HepG2 (cell line): ENCODE results near the gene JTB. TPM values are rescaled to one million over a fixed set of nuclear protein-coding genes. Genes with fewer than 3 reads are reported as not detected.

Source experiments
- ATAC-seq: fragments of 200-7000 bp; cut with Tn5 transposase; 3 replicates; pipeline ENCODE4 v1.9.1; 2020; ENCODE audit warnings: mild to moderate bottlenecking, moderate library complexity
- BruUV-seq: library from RNA; stranded (reverse); fragments of 400-500 nt; replicated peaks from 2 replicates; lab custom pipeline; 2021; lab: Mats Ljungman, UMichigan
- CTCF ChIA-PET: fragments of 300-600 bp; formaldehyde crosslinking; extraction: SDS; loops from one replicate; lab custom pipeline; 2021; ENCODE audit warnings: low total read pairs, inconsistent platforms, low intra/inter-chr PET ratio; lab: Yijun Ruan, JAX
- POLR2A ChIA-PET: fragments of 350-600 bp; sonication (Branson Sonifier 250); formaldehyde crosslinking; loops from one replicate; lab custom pipeline; 2020; ENCODE audit warnings: antibody characterized with exemption, inconsistent platforms; lab: Yijun Ruan, JAX
- DNase-seq: peaks from one replicate; pipeline ENCODE4 v3.0.0-alpha.2; 2015; ENCODE audit warnings: low spot score
- FAIRE-seq: peaks from 3 replicates; lab custom pipeline; 2011; peaks lifted over from hg19 to GRCh38; lab: Jason Lieb, UNC
- H2AFZ ChIP-seq: one replicate; pipeline ENCODE4 v1.6.1; 2011; ENCODE audit warnings: low read length, inconsistent platforms
- H3K27ac ChIP-seq: fragments of 300-600 bp; 3 replicates; pipeline ENCODE4 v1.8.0; 2011; ENCODE audit warnings: mixed run types, mild to moderate bottlenecking, mixed read lengths, low read length, inconsistent platforms; ENCODE audit not compliant: insufficient read depth; ENCODE audit errors: extremely low read length
- H3K27me3 ChIP-seq, 2 experiments: fragments of 200-600 bp in 1 of 2; 2 replicates in 1 of 2; 3 replicates in 1 of 2; pipeline versions ENCODE4 v1.6.0 to v1.8.0; 2011; ENCODE audit warnings: low read length in 2 of 2, mild to moderate bottlenecking in 2 of 2, moderate library complexity in 2 of 2, inconsistent platforms in 1 of 2; ENCODE audit not compliant: insufficient read depth in 2 of 2, control insufficient read depth in 1 of 2
- H3K36me3 ChIP-seq, 2 experiments: fragments of 200-600 bp in 1 of 2; replicated peaks in 1 of 2; 2 replicates in 1 of 2; 3 replicates in 1 of 2; pipeline versions ENCODE4 v1.5.1 to v1.8.0; 2011; ENCODE audit warnings: low read length in 2 of 2, inconsistent platforms in 1 of 2; ENCODE audit not compliant: insufficient read depth in 2 of 2, control insufficient read depth in 1 of 2
- H3K4me1 ChIP-seq: 2 replicates; pipeline ENCODE4 v1.5.1; 2012; ENCODE audit warnings: low read length, inconsistent platforms; ENCODE audit not compliant: insufficient read depth
- H3K4me2 ChIP-seq: 2 replicates; pipeline ENCODE4 v1.6.0; 2011; ENCODE audit warnings: low read depth, low read length, inconsistent platforms
- H3K4me3 ChIP-seq, 3 experiments: fragments of 200-600 bp in 1 of 3; sonication (generic), shearing (Covaris generic) in 1 of 3; replicated peaks in 1 of 3; 2 replicates each; pipeline ENCODE4 v1.5.1; 2011 to 2016; ENCODE audit warnings: low read length in 3 of 3, inconsistent platforms in 2 of 3, low read depth in 2 of 3, mild to moderate bottlenecking in 2 of 3, control low read depth in 1 of 3, mixed read lengths in 1 of 3; ENCODE audit not compliant: insufficient read depth in 1 of 3
- H3K79me2 ChIP-seq: one replicate; pipeline ENCODE4 v1.6.1; 2011; ENCODE audit warnings: low read length, inconsistent platforms; ENCODE audit not compliant: insufficient read depth
- H3K9ac ChIP-seq: 2 replicates; pipeline ENCODE4 v1.6.0; 2011; ENCODE audit warnings: mild to moderate bottlenecking, low read depth, low read length, inconsistent platforms; ENCODE audit not compliant: insufficient read depth
- H3K9me3 ChIP-seq: 2 replicates; pipeline ENCODE4 v1.5.1; 2012; ENCODE audit warnings: mild to moderate bottlenecking, low read length
- H4K20me1 ChIP-seq: 2 replicates; pipeline ENCODE4 v1.6.0; 2011; ENCODE audit warnings: inconsistent platforms, mild to moderate bottlenecking, low read length, moderate library complexity; ENCODE audit not compliant: insufficient read depth
- CENPBD1 ChIP-seq: sonication (generic); formaldehyde crosslinking; IDR thresholded peaks from 2 replicates; pipeline ENCODE4 v1.8.0; 2022; ENCODE audit warnings: missing genetic modification reagents, low read depth, mild to moderate bottlenecking, borderline replicate concordance
- CHD2 ChIP-seq: IDR thresholded peaks from 2 replicates; pipeline ENCODE4 v1.6.1; 2011; ENCODE audit warnings: low read depth, low read length, improper control_type of control experiment
- GATAD1 ChIP-seq: IDR thresholded peaks from 2 replicates; pipeline ENCODE4 v1.6.1; 2016; ENCODE audit warnings: missing genetic modification reagents, missing compliant biosample characterization
- IKZF1 ChIP-seq: fragments of 450-650 bp; IDR thresholded peaks from 2 replicates; pipeline ENCODE4 v1.7.1; 2016
- MYC ChIP-seq: sonication (generic); formaldehyde crosslinking; IDR thresholded peaks from 2 replicates; pipeline ENCODE4 v1.9.0; 2021; ENCODE audit warnings: missing genetic modification reagents, borderline replicate concordance
- TFDP2 ChIP-seq: sonication (generic); formaldehyde crosslinking; IDR thresholded peaks from 2 replicates; pipeline ENCODE4 v1.4.0; 2020; ENCODE audit warnings: missing genetic modification reagents
- ZBTB26 ChIP-seq: IDR thresholded peaks from 2 replicates; pipeline ENCODE4 v1.6.1; 2016; ENCODE audit warnings: missing compliant biosample characterization, missing genetic modification reagents, borderline replicate concordance
- ZNF570 ChIP-seq: sonication (generic); formaldehyde crosslinking; IDR thresholded peaks from 2 replicates; pipeline ENCODE4 v1.4.0; 2020; ENCODE audit warnings: mild to moderate bottlenecking, missing genetic modification reagents, borderline replicate concordance
- ZNF678 ChIP-seq: sonication (generic); formaldehyde crosslinking; IDR thresholded peaks from 2 replicates; pipeline ENCODE4 v1.4.0; 2020; ENCODE audit warnings: mild to moderate bottlenecking, missing genetic modification reagents
- ZSCAN12 ChIP-seq: sonication (generic); formaldehyde crosslinking; IDR thresholded peaks from 2 replicates; pipeline ENCODE4 v1.9.0; 2021; ENCODE audit warnings: mild to moderate bottlenecking, missing genetic modification reagents
- WGBS: methylation state at CpG from one replicate; pipeline ENCODE4 v1.1.6; 2017; ENCODE audit warnings: low lambda C conversion rate; 5-methylcytosine and 5-hydroxymethylcytosine counted together
- in situ Hi-C: cut with HindIII; loops from 2 replicates; pipeline ENCODE4 v1.10.0; 2017; ENCODE audit warnings: low pct_unique_long_range_greater_than_20kb; ENCODE audit not compliant: extremely low pct_ligation_motif_present
- intact Hi-C: fragments of 100-400 bp; cut with micrococcal nuclease; formaldehyde crosslinking; loops from one replicate; pipeline ENCODE4 v1.10.0; 2022; ENCODE audit not compliant: unreplicated experiment
- polyA plus RNA-seq, 8 experiments: library from polyadenylated mRNA; depleted of rRNA in 3 of 8; stranded (reverse) in 7 of 8; unstranded in 1 of 8; fragments of >200 nt; fragmentation: Illumina TruSeq in 4 of 8; extraction: Trizol in 4 of 8; gene quantifications; 2 replicates each; pipeline versions ENCODE4 v1.2.1 to v1.2.3, GENCODE V29; 2011 to 2016; ENCODE audit warnings: low read depth in 4 of 8, missing spikeins in 1 of 8, mixed read lengths in 1 of 8; ENCODE audit not compliant: insufficient read depth in 1 of 8
- total RNA-seq, 5 experiments: library from RNA; depleted of rRNA; stranded (reverse); fragments of >200 nt; fragmentation: Illumina TruSeq; extraction: Trizol; gene quantifications; 2 replicates each; pipeline ENCODE4 v1.2.3, GENCODE V29; 2016; ENCODE audit warnings: low read depth in 1 of 5
- TF ChIP-seq, protein P1 (sequence below): sonication (generic); formaldehyde crosslinking; IDR thresholded peaks from 2 replicates; pipeline ENCODE4 v1.5.0; 2020; ENCODE audit warnings: missing genetic modification reagents, mild to moderate bottlenecking, borderline replicate concordance
- TF ChIP-seq, protein P2 (sequence below): sonication (generic); formaldehyde crosslinking; IDR thresholded peaks from 2 replicates; pipeline ENCODE4 v1.4.0; 2020; ENCODE audit warnings: low read depth, missing genetic modification reagents
- TF ChIP-seq, protein P3 (sequence below), 2 experiments: sonication (generic) in 1 of 2; formaldehyde crosslinking in 1 of 2; IDR thresholded peaks; 2 replicates each; pipeline versions ENCODE4 v1.5.1 to v1.6.1; 2011 to 2020; ENCODE audit warnings: borderline replicate concordance in 1 of 2, low read depth in 1 of 2, low read length in 1 of 2, mild to moderate bottlenecking in 1 of 2, missing genetic modification reagents in 1 of 2, moderate library complexity in 1 of 2

The JTB gene
- total and polyA plus RNA-seq, 2 of the 13 experiments (the other 11 are each of a cell fraction or from before 2014, with no cell fraction given): 96.7 to 99.2 TPM

DNA sequence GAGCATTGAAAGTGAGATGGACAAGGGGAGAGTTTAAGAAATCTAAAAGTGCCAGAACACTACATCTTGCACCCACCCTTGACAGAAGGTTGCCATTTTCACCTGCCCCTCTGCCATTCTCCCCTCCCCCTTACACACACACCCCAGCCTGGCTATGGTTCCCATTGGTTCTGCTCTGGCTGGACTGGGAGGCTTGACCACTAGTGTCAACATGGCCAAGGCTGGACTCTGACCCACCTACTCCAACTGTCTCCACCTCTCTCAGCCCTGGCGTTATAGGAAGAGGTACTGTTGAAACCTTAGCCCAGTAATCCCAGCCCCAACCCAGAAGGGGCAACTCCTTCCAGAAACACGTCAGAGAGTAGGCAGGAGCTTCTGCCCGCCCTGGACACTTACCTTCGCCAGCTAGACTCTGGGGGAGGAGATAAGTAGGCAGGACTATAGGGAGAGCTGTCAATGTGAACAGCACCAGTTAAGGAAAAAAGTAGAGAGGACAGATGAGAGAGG is 23.6 kb downstream of the JTB start:
- WGBS: 3% methylated on average over 4 of the region's 4 CpGs
- intact Hi-C loops (no loop called here), in situ Hi-C loops (no loop called here)
- BruUV-seq: no TSS peak
- ChIA-PET CTCF (no interaction called here), POLR2A (interaction anchor here (0.6 to 7.0 kb wide), 10 partner anchors 9 to 37 kb away, joined by 3 to 89 read pairs (median 6); partner anchors contain the start of genes CREB3L4, GATAD2B, JTB and RAB13)
- Histone ChIP-seq H3K79me2 (peaks cover 39% of the 10 kb centered on the region), H3K4me1 (peaks cover 48% of the 10 kb centered on the region), H3K36me3 (peaks cover 16 to 40% of the 10 kb centered on the region in 2 experiments), H3K4me3 (peak overlapping the region in 1 of 3 experiments; percentile 17; a peak in 3 of 6 replicates), H3K9me3 (no peaks in the 10 kb centered on the region), H3K9ac (peak overlapping the region; percentile 48; the same call in 1 of the 2 replicates), H2AFZ (no peak overlapping the region), H3K4me2 (peak overlapping the region; percentile 78), H3K27ac (peak overlapping the region; percentile 72), H4K20me1 (peaks cover 7% of the 10 kb centered on the region; the same call in 1 of the 2 replicates), H3K27me3 (peaks cover 0 to 7% of the 10 kb centered on the region in 2 experiments; a peak in 1 of 5 replicates)
- peak; percentile 91 for DNase-seq
- peak; percentile 99 for FAIRE-seq
- peak; percentile 85 for ATAC-seq
- TF ChIP-seq CENPBD1 (CRISPR knock-in tag) (no peak), ZNF570 (CRISPR knock-in tag) (no peak), IKZF1 (no peak), ZBTB26 (CRISPR knock-in tag) (no peak), GATAD1 (CRISPR knock-in tag) (peak; percentile 50; the same call in 1 of the 2 replicates), ZSCAN12 (CRISPR knock-in tag) (no peak), ZNF678 (no peak), TFDP2 (peak; percentile 45; the same call in 1 of the 2 replicates), MYC (CRISPR knock-in tag) (no peak), CHD2 (no peak)
- TF ChIP-seq, protein P1, sequence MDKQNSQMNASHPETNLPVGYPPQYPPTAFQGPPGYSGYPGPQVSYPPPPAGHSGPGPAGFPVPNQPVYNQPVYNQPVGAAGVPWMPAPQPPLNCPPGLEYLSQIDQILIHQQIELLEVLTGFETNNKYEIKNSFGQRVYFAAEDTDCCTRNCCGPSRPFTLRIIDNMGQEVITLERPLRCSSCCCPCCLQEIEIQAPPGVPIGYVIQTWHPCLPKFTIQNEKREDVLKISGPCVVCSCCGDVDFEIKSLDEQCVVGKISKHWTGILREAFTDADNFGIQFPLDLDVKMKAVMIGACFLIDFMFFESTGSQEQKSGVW (CRISPR knock-in tag): no peak
- TF ChIP-seq, protein P2, sequence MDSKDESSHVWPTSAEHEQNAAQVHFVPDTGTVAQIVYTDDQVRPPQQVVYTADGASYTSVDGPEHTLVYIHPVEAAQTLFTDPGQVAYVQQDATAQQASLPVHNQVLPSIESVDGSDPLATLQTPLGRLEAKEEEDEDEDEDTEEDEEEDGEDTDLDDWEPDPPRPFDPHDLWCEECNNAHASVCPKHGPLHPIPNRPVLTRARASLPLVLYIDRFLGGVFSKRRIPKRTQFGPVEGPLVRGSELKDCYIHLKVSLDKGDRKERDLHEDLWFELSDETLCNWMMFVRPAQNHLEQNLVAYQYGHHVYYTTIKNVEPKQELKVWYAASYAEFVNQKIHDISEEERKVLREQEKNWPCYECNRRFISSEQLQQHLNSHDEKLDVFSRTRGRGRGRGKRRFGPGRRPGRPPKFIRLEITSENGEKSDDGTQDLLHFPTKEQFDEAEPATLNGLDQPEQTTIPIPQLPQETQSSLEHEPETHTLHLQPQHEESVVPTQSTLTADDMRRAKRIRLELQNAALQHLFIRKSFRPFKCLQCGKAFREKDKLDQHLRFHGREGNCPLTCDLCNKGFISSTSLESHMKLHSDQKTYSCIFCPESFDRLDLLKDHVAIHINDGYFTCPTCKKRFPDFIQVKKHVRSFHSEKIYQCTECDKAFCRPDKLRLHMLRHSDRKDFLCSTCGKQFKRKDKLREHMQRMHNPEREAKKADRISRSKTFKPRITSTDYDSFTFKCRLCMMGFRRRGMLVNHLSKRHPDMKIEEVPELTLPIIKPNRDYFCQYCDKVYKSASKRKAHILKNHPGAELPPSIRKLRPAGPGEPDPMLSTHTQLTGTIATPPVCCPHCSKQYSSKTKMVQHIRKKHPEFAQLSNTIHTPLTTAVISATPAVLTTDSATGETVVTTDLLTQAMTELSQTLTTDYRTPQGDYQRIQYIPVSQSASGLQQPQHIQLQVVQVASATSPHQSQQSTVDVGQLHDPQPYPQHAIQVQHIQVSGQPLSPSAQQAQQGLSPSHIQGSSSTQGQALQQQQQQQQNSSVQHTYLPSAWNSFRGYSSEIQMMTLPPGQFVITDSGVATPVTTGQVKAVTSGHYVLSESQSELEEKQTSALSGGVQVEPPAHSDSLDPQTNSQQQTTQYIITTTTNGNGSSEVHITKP (CRISPR knock-in tag): 0 out of 2 replicates have a peak, but pooled peaks have one; percentile 29
- TF ChIP-seq, protein P3, sequence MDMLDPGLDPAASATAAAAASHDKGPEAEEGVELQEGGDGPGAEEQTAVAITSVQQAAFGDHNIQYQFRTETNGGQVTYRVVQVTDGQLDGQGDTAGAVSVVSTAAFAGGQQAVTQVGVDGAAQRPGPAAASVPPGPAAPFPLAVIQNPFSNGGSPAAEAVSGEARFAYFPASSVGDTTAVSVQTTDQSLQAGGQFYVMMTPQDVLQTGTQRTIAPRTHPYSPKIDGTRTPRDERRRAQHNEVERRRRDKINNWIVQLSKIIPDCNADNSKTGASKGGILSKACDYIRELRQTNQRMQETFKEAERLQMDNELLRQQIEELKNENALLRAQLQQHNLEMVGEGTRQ (IDR thresholded peaks at IDR 0.05; ENCODE audit: low read depth, low read length): no peak
- TF ChIP-seq, protein P3 (CRISPR knock-in tag; IDR thresholded peaks at IDR 0.05; ENCODE audit: borderline replicate concordance): no peak
